Measurements from ENCODE around the gene REV1. TPM values are rescaled to one million over a fixed set of nuclear protein-coding genes. Genes with fewer than 3 reads are reported as not detected.
A peak's percentile ranks its signal among the peaks of the same experiment; 100 is the strongest.

REV1 gene
- total and polyA plus RNA-seq, 2 of the 4 experiments (the other 2 are of a cell fraction) = 13.4 to 30.1 TPM

- no peaks in the 10 kb centered on the region for H3K27me3 ChIP-seq (ENCODE audit: control insufficient read depth, insufficient read depth, low read length)
- in situ Hi-C loops (cut with MboI; ENCODE audit: low sequenced_read_pairs) = no loop called here
- ATAC-seq (ENCODE audit: low read depth) (no peak), DNase-seq (no peak)
- no peak overlapping the region for H3K9ac ChIP-seq (ENCODE audit: low read depth, low read length)
- H3K18ac ChIP-seq (ENCODE audit: low read depth, low read length) = peak overlapping the region; percentile 46; the same call in 1 of the 2 replicates
- BruUV-seq (replicated peaks) = TSS peak; percentile 91
- H3K4me1 ChIP-seq (ENCODE audit: control insufficient read depth, insufficient read depth, low read length) = no peaks in the 10 kb centered on the region
- peak overlapping the region; percentile 38; the same call in 1 of the 2 replicates for H2AK5ac ChIP-seq (ENCODE audit: low read depth, low read length)
- no peak overlapping the region for H3K27ac ChIP-seq (ENCODE audit: insufficient read depth, low read length)
- H2BK20ac ChIP-seq (ENCODE audit: low read depth, low read length) = peak overlapping the region; percentile 57; the same call in 1 of the 2 replicates
- no peak overlapping the region for H3K23ac ChIP-seq (ENCODE audit: low read depth, low read length)
- H3K9me3 ChIP-seq (ENCODE audit: control insufficient read depth, insufficient read depth, low read length) = no peaks in the 10 kb centered on the region
- H4K91ac ChIP-seq (ENCODE audit: insufficient read depth, low read depth, low read length) = no peak overlapping the region
- H2BK5ac ChIP-seq (ENCODE audit: low read depth, low read length, poor library complexity, severe bottlenecking) = no peak overlapping the region
- no peak overlapping the region for H3K4me3 ChIP-seq (ENCODE audit: insufficient read depth, low read depth, low read length)
- no peak overlapping the region for H3K4ac ChIP-seq (ENCODE audit: low read depth, low read length)
- peaks cover 9% of the 10 kb centered on the region for H3K9me1 ChIP-seq (ENCODE audit: insufficient read depth, low read length)
- peaks cover 27% of the 10 kb centered on the region for H3K36me3 ChIP-seq (ENCODE audit: control insufficient read depth, insufficient read depth, low read length)
- peaks cover 18 to 20% of the 10 kb centered on the region in 2 experiments for H3K79me1 ChIP-seq (ENCODE audit: low read depth in 1 of 2, low read length in 2 of 2)
- no peaks in the 10 kb centered on the region for H4K20me1 ChIP-seq (ENCODE audit: insufficient read depth, low read length)
- no peak overlapping the region for H3K56ac ChIP-seq (ENCODE audit: extremely low read depth, insufficient read depth, low read length)
- no CpG with 5 or more reads among the region's 3 CpGs for WGBS, 2 experiments (ENCODE audit: extremely low coverage in 2 of 2, insufficient read length in 1 of 2)
- no peak overlapping the region for H2AFZ ChIP-seq (replicated peaks; ENCODE audit: low read length, poor library complexity)
- TF ChIP-seq FOS (IDR thresholded peaks at IDR 0.05; ENCODE audit: low read depth, low read length) = no peak
- no peak for TF ChIP-seq CEBPB (IDR thresholded peaks at IDR 0.05; ENCODE audit: low read depth, low read length)
- no peak for TF ChIP-seq USF2 (IDR thresholded peaks at IDR 0.05; ENCODE audit: low read depth, low read length)
- no peak for TF ChIP-seq MXI1 (IDR thresholded peaks at IDR 0.05; ENCODE audit: borderline replicate concordance, low read depth, low read length)
- no peak for TF ChIP-seq POLR2A (IDR thresholded peaks at IDR 0.05; ENCODE audit: low read depth, low read length)
- TF ChIP-seq MAZ (IDR thresholded peaks at IDR 0.05; ENCODE audit: borderline replicate concordance, low read depth, low read length) = no peak
- no peak for TF ChIP-seq NFE2L2 (IDR thresholded peaks at IDR 0.05; ENCODE audit: low read depth, low read length)
- TF ChIP-seq BHLHE40 (IDR thresholded peaks at IDR 0.05; ENCODE audit: low read depth, low read length) = no peak
- no peak for TF ChIP-seq RAD21 (IDR thresholded peaks at IDR 0.05; ENCODE audit: low read length)
- no peak for TF ChIP-seq RFX5 (IDR thresholded peaks at IDR 0.05; ENCODE audit: low read depth, low read length)
- no peak for TF ChIP-seq CTCF (conservative IDR thresholded peaks at IDR 0.05; ENCODE audit: low read depth, low read length)
- TF ChIP-seq SMC3 (IDR thresholded peaks at IDR 0.05; ENCODE audit: low read depth, low read length) = no peak
- no peak for TF ChIP-seq ELK1 (IDR thresholded peaks at IDR 0.05; ENCODE audit: borderline replicate concordance, low read depth, low read length)
- CTCF ChIA-PET = no interaction called here
- no peak overlapping the region for H3K14ac ChIP-seq (replicated peaks; ENCODE audit: low read depth, low read length)
- intact Hi-C loops (cut with micrococcal nuclease) = no loop called here
- no peak overlapping the region for H4K5ac ChIP-seq (ENCODE audit: low read depth, low read length)
- H2BK120ac ChIP-seq (ENCODE audit: low read depth, low read length) = no peak overlapping the region
- H4K8ac ChIP-seq (ENCODE audit: low read depth in 2 of 2, low read length in 2 of 2) = no peak overlapping the region
- POLR2A ChIA-PET (ENCODE audit: unreplicated experiment) = no interaction called here
- no peak overlapping the region for H3K4me2 ChIP-seq (ENCODE audit: low read depth, low read length)
- no peak overlapping the region for H2AK9ac ChIP-seq (replicated peaks; ENCODE audit: low read depth, low read length, poor library complexity)
- H2BK15ac ChIP-seq (ENCODE audit: low read depth, low read length) = peak overlapping the region; percentile 60; the same call in 1 of the 3 replicates
- dilution Hi-C loops (cut with HindIII; ENCODE audit: low sequenced_read_pairs, unreplicated experiment) = no loop called here
These were observed 99.9 kb downstream of the REV1 start for GRCh38 chr2:99389946-99390345.
